H9 (cell line): ENCODE data around the gene TMEM91. TPM values are rescaled to one million over a fixed set of nuclear protein-coding genes. Genes with fewer than 3 reads are reported as not detected.

ENCODE experiments used
- DNase-seq: peaks from one replicate; pipeline ENCODE4 v3.0.0-alpha.2; 2017
- H2AFZ ChIP-seq: one replicate; pipeline ENCODE4 v1.6.1; 2013; ENCODE audit warnings: mild to moderate bottlenecking, low read length, control low read depth, moderate library complexity
- H2AK5ac ChIP-seq: 2 replicates; pipeline ENCODE4 v1.6.1; 2013; ENCODE audit warnings: low read length, control low read depth, mixed read lengths; ENCODE audit not compliant: insufficient read length
- H2BK120ac ChIP-seq: one replicate; pipeline ENCODE4 v1.6.1; 2013; ENCODE audit warnings: low read depth, mild to moderate bottlenecking, low read length, control low read depth, inconsistent platforms; ENCODE audit not compliant: poor library complexity, severe bottlenecking
- H2BK12ac ChIP-seq: 2 replicates; pipeline ENCODE4 v1.6.1; 2013; ENCODE audit warnings: low read length, control low read depth, mixed read lengths, low read depth; ENCODE audit not compliant: insufficient read length
- H2BK15ac ChIP-seq: 2 replicates; pipeline ENCODE4 v1.6.1; 2013; ENCODE audit warnings: low read depth, low read length, control low read depth
- H2BK20ac ChIP-seq: one replicate; pipeline ENCODE4 v1.6.1; 2013; ENCODE audit warnings: low read depth, mild to moderate bottlenecking, low read length, control low read depth, inconsistent platforms; ENCODE audit not compliant: poor library complexity, severe bottlenecking
- H2BK5ac ChIP-seq: 2 replicates; pipeline ENCODE4 v1.6.1; 2013; ENCODE audit warnings: low read length, control low read depth, mixed read lengths; ENCODE audit not compliant: insufficient read length
- H3K14ac ChIP-seq: 2 replicates; pipeline ENCODE4 v1.6.1; 2013; ENCODE audit warnings: low read length, control low read depth; ENCODE audit not compliant: insufficient read depth
- H3K18ac ChIP-seq: 2 replicates; pipeline ENCODE4 v1.6.1; 2013; ENCODE audit warnings: low read depth, mild to moderate bottlenecking, mixed read lengths, low read length, control low read depth; ENCODE audit not compliant: insufficient read length
- H3K23ac ChIP-seq: 2 replicates; pipeline ENCODE4 v1.6.1; 2013; ENCODE audit warnings: low read length, control low read depth, mixed read lengths, low read depth; ENCODE audit not compliant: insufficient read length
- H3K23me2 ChIP-seq: 2 replicates; pipeline ENCODE4 v1.6.1; 2013; ENCODE audit warnings: low read depth, mild to moderate bottlenecking, mixed read lengths, low read length, control low read depth; ENCODE audit not compliant: insufficient read length, poor library complexity, severe bottlenecking
- H3K27ac ChIP-seq: 2 replicates; pipeline ENCODE4 v1.5.1; 2013; ENCODE audit warnings: low read length, control low read depth, mixed read lengths, low read depth; ENCODE audit not compliant: insufficient read length
- H3K27me3 ChIP-seq: 2 replicates; pipeline ENCODE4 v1.6.1; 2013; ENCODE audit warnings: low read length, control low read depth, inconsistent platforms; ENCODE audit not compliant: insufficient read depth
- H3K4ac ChIP-seq: 2 replicates; pipeline ENCODE4 v1.6.1; 2013; ENCODE audit warnings: low read depth, mild to moderate bottlenecking, control low read depth, inconsistent platforms, low read length, moderate library complexity
- H3K4me1 ChIP-seq: 2 replicates; pipeline ENCODE4 v1.6.1; 2013; ENCODE audit warnings: low read length, control low read depth, inconsistent platforms; ENCODE audit not compliant: insufficient read depth
- H3K4me2 ChIP-seq: 2 replicates; pipeline ENCODE4 v1.6.1; 2013; ENCODE audit warnings: low read length, control low read depth, mixed read lengths; ENCODE audit not compliant: insufficient read length, insufficient read depth
- H3K56ac ChIP-seq: 2 replicates; pipeline ENCODE4 v1.6.1; 2013; ENCODE audit warnings: low read depth, mild to moderate bottlenecking, mixed read lengths, low read length, control low read depth; ENCODE audit not compliant: insufficient read length
- H3K79me1 ChIP-seq: 2 replicates; pipeline ENCODE4 v1.6.1; 2013; ENCODE audit warnings: low read depth, mild to moderate bottlenecking, moderate library complexity, low read length, control low read depth, inconsistent platforms; ENCODE audit not compliant: insufficient read depth, poor library complexity, severe bottlenecking
- H3K79me2 ChIP-seq: 2 replicates; pipeline ENCODE4 v1.6.1; 2013; ENCODE audit warnings: low read length, control low read depth, inconsistent platforms; ENCODE audit not compliant: insufficient read depth
- H3K9ac ChIP-seq: 2 replicates; pipeline ENCODE4 v1.6.1; 2013; ENCODE audit warnings: low read length, control low read depth, mixed read lengths; ENCODE audit not compliant: insufficient read length; ENCODE audit errors: extremely low read depth
- H3K9me3 ChIP-seq: one replicate; pipeline ENCODE4 v1.6.1; 2013; ENCODE audit warnings: low read depth, low read length, inconsistent platforms; ENCODE audit not compliant: control insufficient read depth
- H3T11ph ChIP-seq: one replicate; pipeline ENCODE4 v1.6.1; 2013; ENCODE audit warnings: mild to moderate bottlenecking, low read length, control low read depth, inconsistent platforms
- H4K20me1 ChIP-seq: one replicate; pipeline ENCODE4 v1.6.1; 2013; ENCODE audit not compliant: control insufficient read depth, insufficient read length, insufficient read depth
- H4K5ac ChIP-seq: 2 replicates; pipeline ENCODE4 v1.6.1; 2013; ENCODE audit warnings: low read depth, mild to moderate bottlenecking, mixed read lengths, low read length, control low read depth; ENCODE audit not compliant: insufficient read length
- H4K8ac ChIP-seq: replicated peaks from 2 replicates; pipeline ENCODE4 v1.6.1; 2013; ENCODE audit warnings: low read length, control low read depth, mixed read lengths, low read depth; ENCODE audit not compliant: insufficient read length
- H4K91ac ChIP-seq: 2 replicates; pipeline ENCODE4 v1.6.1; 2013; ENCODE audit warnings: low read depth, mild to moderate bottlenecking, moderate library complexity, mixed read lengths, low read length, control low read depth; ENCODE audit not compliant: insufficient read length
- H3K27ac Mint-ChIP-seq, 3 experiments: 2 replicates in 2 of 3; 3 replicates in 1 of 3; pipeline ENCODE4 v1.8.0; 2020 to 2021; ENCODE audit warnings: mixed read lengths in 3 of 3, mild to moderate bottlenecking in 1 of 3, moderate library complexity in 1 of 3
- H3K27me3 Mint-ChIP-seq: 2 replicates; pipeline ENCODE4 v1.8.0; 2021; ENCODE audit warnings: low read depth, mild to moderate bottlenecking, moderate library complexity, mixed read lengths
- H3K36me3 Mint-ChIP-seq, 3 experiments: 2 replicates in 2 of 3; 3 replicates in 1 of 3; pipeline ENCODE4 v1.8.0; 2020 to 2021; ENCODE audit warnings: low read depth in 3 of 3, mixed read lengths in 3 of 3; ENCODE audit not compliant: insufficient read depth in 1 of 3
- H3K4me1 Mint-ChIP-seq, 2 experiments: 2 replicates each; pipeline ENCODE4 v1.8.0; 2020; ENCODE audit warnings: mixed read lengths in 2 of 2
- H3K4me3 Mint-ChIP-seq, 2 experiments: 2 replicates in 1 of 2; 3 replicates in 1 of 2; pipeline ENCODE4 v1.8.0; 2020 to 2021; ENCODE audit warnings: mild to moderate bottlenecking in 2 of 2, mixed read lengths in 2 of 2, moderate library complexity in 1 of 2
- H3K9me3 Mint-ChIP-seq, 2 experiments: 2 replicates in 1 of 2; 3 replicates in 1 of 2; pipeline ENCODE4 v1.8.0; 2020; ENCODE audit warnings: mild to moderate bottlenecking in 2 of 2, mixed read lengths in 2 of 2, moderate library complexity in 1 of 2
- CTCF ChIP-seq: fragments of 200-600 bp; sonication (generic); conservative IDR thresholded peaks from 3 replicates; pipeline ENCODE4 v1.8.0; 2021; ENCODE audit warnings: antibody characterized with exemption, mild to moderate bottlenecking
- WGBS: extraction: QIAGEN DNeasy Blood & Tissue Kit; methylation state at CpG from one replicate; pipeline ENCODE4 v1.1.7; 2013; ENCODE audit warnings: missing lambda C conversion rate, low lambda C conversion rate, mixed read lengths; ENCODE audit not compliant: insufficient read length; ENCODE audit errors: extremely low coverage; 5-methylcytosine and 5-hydroxymethylcytosine counted together
- total RNA-seq: library from RNA; stranded (reverse); gene quantifications from 2 replicates; pipeline ENCODE4 v1.2.1, GENCODE V29; 2021

Gene TMEM91
- total RNA-seq, 1 experiment from 2014 or later, result 5.7 TPM

GRCh38 chr19:41357746-41358145, 18.6 kb upstream of the TMEM91 start:
- H2BK12ac ChIP-seq, result no peak overlapping the region
- peaks cover 14% of the 10 kb centered on the region for H3K27me3 Mint-ChIP-seq
- no peak overlapping the region for H3K4me2 ChIP-seq
- H3T11ph ChIP-seq, result no peak overlapping the region
- H4K5ac ChIP-seq, result no peak overlapping the region
- no peak overlapping the region for H3K56ac ChIP-seq
- no peak overlapping the region for H3K23ac ChIP-seq
- no peaks in the 10 kb centered on the region for H3K4me1 ChIP-seq
- no peak overlapping the region for H3K4ac ChIP-seq
- no peak overlapping the region for H3K14ac ChIP-seq
- no CpG with 5 or more reads among the region's 13 CpGs for WGBS
- H3K9me3 ChIP-seq, result no peaks in the 10 kb centered on the region
- H3K79me2 ChIP-seq, result no peaks in the 10 kb centered on the region
- H4K20me1 ChIP-seq, result no peaks in the 10 kb centered on the region
- no peak overlapping the region for H2AFZ ChIP-seq
- H3K23me2 ChIP-seq, result peaks cover 5% of the 10 kb centered on the region
- no peak overlapping the region for H4K8ac ChIP-seq
- no peaks in the 10 kb centered on the region for H3K79me1 ChIP-seq
- no peak for TF ChIP-seq CTCF
- no peak overlapping the region for H4K91ac ChIP-seq
- no peak overlapping the region for H3K27ac ChIP-seq
- no peak overlapping the region for H2BK20ac ChIP-seq
- DNase-seq, result no peak
- H3K4me3 Mint-ChIP-seq, result no peak overlapping the region; a peak in 1 of 5 replicates
- H3K4me1 Mint-ChIP-seq, result peaks cover 6 to 8% of the 10 kb centered on the region in 2 experiments
- H3K9me3 Mint-ChIP-seq, result no peaks in the 10 kb centered on the region
- no peak overlapping the region for H3K18ac ChIP-seq
- no peak overlapping the region for H3K9ac ChIP-seq
- no peak overlapping the region for H2BK15ac ChIP-seq
- no peak overlapping the region for H2AK5ac ChIP-seq
- no peak overlapping the region for H2BK120ac ChIP-seq
- H3K27me3 ChIP-seq, result no peaks in the 10 kb centered on the region; the same call in 1 of the 2 replicates
- H3K36me3 Mint-ChIP-seq, result peaks cover 0 to 10% (median 2%) of the 10 kb centered on the region in 3 experiments; a peak in 4 of 7 replicates
- 0 out of 7 replicates have a peak overlapping the region, but pooled peaks of 1 of the 3 experiments have one; percentile 8 for H3K27ac Mint-ChIP-seq
- no peak overlapping the region for H2BK5ac ChIP-seq
